Common myeloid progenitor, CD34-positive (primary cell): ENCODE data around the gene ZBTB7C.

Experiments used
- CTCF ChIA-PET: fragments of 350-600 bp; sonication (Branson Sonifier 250); formaldehyde crosslinking; loops from one replicate; lab custom pipeline; 2021; ENCODE audit warnings: antibody characterized with exemption; lab: Charles Lee
- POLR2A ChIA-PET: fragments of 350-600 bp; sonication (Branson Sonifier 250); formaldehyde crosslinking; loops from one replicate; lab custom pipeline; 2021; ENCODE audit warnings: antibody characterized with exemption; lab: Charles Lee
- DNase-seq, 3 donors: peaks; one replicate each; pipeline versions ENCODE4 v3.0.0 to v3.0.0-alpha.2; 2013
- H3K27ac ChIP-seq, 2 experiments: 1 replicate in 1 of 2; 2 replicates in 1 of 2; pipeline ENCODE4 v1.7.0; 2013; ENCODE audit warnings: inconsistent platforms in 2 of 2, low read length in 2 of 2, mild to moderate bottlenecking in 2 of 2, low read depth in 1 of 2, moderate library complexity in 1 of 2; ENCODE audit not compliant: severe bottlenecking in 2 of 2, insufficient read depth in 1 of 2, poor library complexity in 1 of 2
- H3K27me3 ChIP-seq, 5 experiments: replicated peaks in 2 of 5; 1 replicate in 3 of 5; 2 replicates in 2 of 5; pipeline versions ENCODE4 v1.6.1 to v1.7.0; 2013; ENCODE audit warnings: low read length in 4 of 5, mild to moderate bottlenecking in 2 of 5, moderate library complexity in 2 of 5, inconsistent platforms in 1 of 5; ENCODE audit not compliant: insufficient read depth in 5 of 5, control insufficient read depth in 4 of 5
- H3K36me3 ChIP-seq, 4 experiments: 1 replicate in 2 of 4; 2 replicates in 2 of 4; pipeline versions ENCODE4 v1.6.1 to v1.7.0; 2013; ENCODE audit warnings: low read length in 3 of 4, control low read depth in 1 of 4, mild to moderate bottlenecking in 1 of 4; ENCODE audit not compliant: control insufficient read depth in 4 of 4, insufficient read depth in 4 of 4
- H3K4me1 ChIP-seq, 4 experiments: 1 replicate in 3 of 4; 2 replicates in 1 of 4; pipeline versions ENCODE4 v1.6.1 to v1.7.1; 2013; ENCODE audit warnings: low read length in 3 of 4, mild to moderate bottlenecking in 3 of 4, control low read depth in 1 of 4, inconsistent platforms in 1 of 4, moderate library complexity in 1 of 4; ENCODE audit not compliant: control insufficient read depth in 4 of 4, insufficient read depth in 4 of 4; ENCODE audit errors: control extremely low read depth in 1 of 4
- H3K4me3 ChIP-seq, 7 experiments: 1 replicate in 4 of 7; 2 replicates in 3 of 7; pipeline versions ENCODE4 v1.5.1 to v1.7.0; 2013; ENCODE audit warnings: mild to moderate bottlenecking in 7 of 7, low read length in 6 of 7, moderate library complexity in 6 of 7, inconsistent platforms in 2 of 7, low read depth in 2 of 7, control low read depth in 1 of 7; ENCODE audit not compliant: insufficient read depth in 4 of 7, control insufficient read depth in 1 of 7; ENCODE audit errors: extremely low read depth in 1 of 7
- H3K9me3 ChIP-seq, 5 experiments: 1 replicate in 4 of 5; 2 replicates in 1 of 5; pipeline versions ENCODE4 v1.6.1 to v1.7.1; 2013; ENCODE audit warnings: low read length in 4 of 5, mild to moderate bottlenecking in 2 of 5, inconsistent platforms in 1 of 5, low read depth in 1 of 5, moderate library complexity in 1 of 5; ENCODE audit not compliant: control insufficient read depth in 4 of 5, insufficient read depth in 2 of 5; ENCODE audit errors: control extremely low read depth in 1 of 5
- WGBS: methylation state at CpG from one replicate; pipeline ENCODE4 v1.1.5; 2013; ENCODE audit not compliant: insufficient coverage; 5-methylcytosine and 5-hydroxymethylcytosine counted together

Gene ZBTB7C

GRCh38 chr18:48136051-48136826, 272.9 kb downstream of the ZBTB7C start:
- ChIA-PET CTCF (no interaction called here), POLR2A (no interaction called here)
- Histone ChIP-seq H3K27ac (no peak overlapping the region), H3K9me3 (no peaks in the 10 kb centered on the region), H3K36me3 (no peaks in the 10 kb centered on the region), H3K4me3 (peak overlapping the region in 6 of 7 experiments; percentile 34 to 61 (median 53)), H3K27me3 (peaks cover 14 to 85% (median 33%) of the 10 kb centered on the region in 5 experiments), H3K4me1 (peaks cover 4 to 31% (median 23%) of the 10 kb centered on the region in 4 experiments)
- DNase-seq = peak in 2 of 3 donors; percentile 5 to 12
- under 1% methylated on average over 45 of the region's 65 CpGs for WGBS

- CTCF ChIA-PET = no interaction called here
- no peaks in the 10 kb centered on the region for H3K36me3 ChIP-seq
- H3K9me3 ChIP-seq = no peaks in the 10 kb centered on the region
- peak overlapping the region in 2 of 7 experiments; percentile 17 to 23 for H3K4me3 ChIP-seq
- WGBS = 0% methylated on average over 11 of the region's 14 CpGs
- peaks cover 4 to 31% (median 23%) of the 10 kb centered on the region in 4 experiments for H3K4me1 ChIP-seq
- DNase-seq = peak in 2 of 3 donors; percentile 13 to 14
- POLR2A ChIA-PET = no interaction called here
- H3K27ac ChIP-seq = no peak overlapping the region
- peaks cover 18 to 88% (median 35%) of the 10 kb centered on the region in 5 experiments for H3K27me3 ChIP-seq
Measured at GRCh38 chr18:48135436-48135966, 273.7 kb downstream of the ZBTB7C start.

GRCh38 chr18:48134609-48135008, 274.6 kb downstream of the ZBTB7C start:
- no peak for DNase-seq
- Histone ChIP-seq H3K27ac (no peak overlapping the region), H3K36me3 (no peaks in the 10 kb centered on the region), H3K4me1 (peaks cover 4 to 31% (median 23%) of the 10 kb centered on the region in 4 experiments), H3K9me3 (no peaks in the 10 kb centered on the region), H3K27me3 (peaks cover 21 to 96% (median 40%) of the 10 kb centered on the region in 5 experiments), H3K4me3 (no peak overlapping the region)
- 92% methylated on average over 5 of the region's 5 CpGs for WGBS
- POLR2A ChIA-PET = no interaction called here
- CTCF ChIA-PET = no interaction called here

GRCh38 chr18:48133671-48134251, 275.4 kb downstream of the ZBTB7C start:
- Histone ChIP-seq H3K9me3 (no peaks in the 10 kb centered on the region), H3K27ac (no peak overlapping the region), H3K4me1 (peaks cover 4 to 31% (median 23%) of the 10 kb centered on the region in 4 experiments), H3K36me3 (no peaks in the 10 kb centered on the region), H3K27me3 (peaks cover 20 to 94% (median 40%) of the 10 kb centered on the region in 5 experiments), H3K4me3 (no peak overlapping the region)
- CTCF ChIA-PET = no interaction called here
- 52% methylated on average over 3 of the region's 5 CpGs for WGBS
- no peak for DNase-seq
- POLR2A ChIA-PET = no interaction called here

- 80% methylated on average over 4 of the region's 6 CpGs for WGBS
- ChIA-PET CTCF (interaction anchor here (1.5 kb wide), 1 partner anchor 108 kb away, joined by 3 read pairs; no protein-coding TSS in a partner anchor), POLR2A (no interaction called here)
- Histone ChIP-seq H3K4me1 (peaks cover 4 to 27% (median 23%) of the 10 kb centered on the region in 4 experiments), H3K36me3 (no peaks in the 10 kb centered on the region), H3K27ac (no peak overlapping the region), H3K4me3 (no peak overlapping the region), H3K9me3 (no peaks in the 10 kb centered on the region), H3K27me3 (peaks cover 18 to 91% (median 35%) of the 10 kb centered on the region in 5 experiments)
- DNase-seq = no peak
Measured at GRCh38 chr18:48132797-48133655, 276.2 kb downstream of the ZBTB7C start.

GRCh38 chr18:48131042-48131441, 278.1 kb downstream of the ZBTB7C start:
- H3K4me3 ChIP-seq = no peak overlapping the region
- no peaks in the 10 kb centered on the region for H3K9me3 ChIP-seq
- ChIA-PET POLR2A (no interaction called here), CTCF (interaction anchor here (1.5 kb wide), 1 partner anchor 106 kb away, joined by 3 read pairs; no protein-coding TSS in a partner anchor)
- H3K27ac ChIP-seq = no peak overlapping the region
- peaks cover 0 to 7% (median 6%) of the 10 kb centered on the region in 4 experiments for H3K4me1 ChIP-seq
- H3K36me3 ChIP-seq = no peaks in the 10 kb centered on the region
- peaks cover 15 to 82% (median 24%) of the 10 kb centered on the region in 5 experiments for H3K27me3 ChIP-seq
- 93% methylated on average over 9 of the region's 9 CpGs for WGBS
- DNase-seq = no peak
